ENCODE data around the gene PROZ.

PROZ gene

DNA sequence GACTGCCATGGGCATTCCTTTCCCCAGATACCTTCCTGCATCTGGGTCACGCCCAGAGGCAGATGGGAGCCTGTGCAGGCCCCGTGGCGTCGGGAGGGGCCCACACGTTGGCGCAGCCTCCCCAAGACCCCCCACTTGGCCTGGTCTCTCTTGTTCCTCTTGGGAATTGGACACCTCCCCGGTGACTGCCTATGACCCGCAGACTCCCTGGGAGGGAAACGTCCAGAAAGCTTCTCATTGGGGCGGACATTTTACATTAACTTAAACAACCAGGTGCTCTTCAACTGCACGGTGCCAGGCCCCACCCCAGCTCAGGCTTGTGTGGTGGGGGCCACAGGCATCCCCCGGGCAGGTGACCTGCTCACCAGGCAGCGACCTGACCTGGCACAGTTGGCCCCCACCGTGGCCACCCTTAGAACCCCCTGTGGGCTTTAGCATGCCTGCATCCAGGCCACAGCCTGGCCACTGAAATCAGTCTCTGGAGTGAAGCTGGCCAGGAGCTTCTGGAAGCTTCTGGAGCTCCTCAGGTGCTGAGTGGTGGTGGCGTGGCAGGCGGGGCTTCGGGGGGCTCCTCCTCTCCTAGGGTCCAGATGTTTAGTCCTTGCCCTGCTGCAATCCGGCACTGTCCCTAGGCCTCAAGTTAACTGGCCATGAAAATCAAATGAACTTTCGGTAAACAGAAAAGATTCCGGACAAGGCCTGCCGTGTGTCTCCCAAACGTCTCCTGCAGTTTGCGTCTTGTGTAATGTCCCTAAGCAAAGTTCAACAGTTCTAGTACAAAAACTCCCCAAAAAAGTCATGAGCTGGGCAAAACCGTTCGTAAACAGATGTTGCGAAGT, 8.5 kb upstream of the PROZ start:
- H3K4me3 ChIP-seq (ENCODE audit: low read depth, low read length), result no peak overlapping the region
- TF ChIP-seq, protein P1, sequence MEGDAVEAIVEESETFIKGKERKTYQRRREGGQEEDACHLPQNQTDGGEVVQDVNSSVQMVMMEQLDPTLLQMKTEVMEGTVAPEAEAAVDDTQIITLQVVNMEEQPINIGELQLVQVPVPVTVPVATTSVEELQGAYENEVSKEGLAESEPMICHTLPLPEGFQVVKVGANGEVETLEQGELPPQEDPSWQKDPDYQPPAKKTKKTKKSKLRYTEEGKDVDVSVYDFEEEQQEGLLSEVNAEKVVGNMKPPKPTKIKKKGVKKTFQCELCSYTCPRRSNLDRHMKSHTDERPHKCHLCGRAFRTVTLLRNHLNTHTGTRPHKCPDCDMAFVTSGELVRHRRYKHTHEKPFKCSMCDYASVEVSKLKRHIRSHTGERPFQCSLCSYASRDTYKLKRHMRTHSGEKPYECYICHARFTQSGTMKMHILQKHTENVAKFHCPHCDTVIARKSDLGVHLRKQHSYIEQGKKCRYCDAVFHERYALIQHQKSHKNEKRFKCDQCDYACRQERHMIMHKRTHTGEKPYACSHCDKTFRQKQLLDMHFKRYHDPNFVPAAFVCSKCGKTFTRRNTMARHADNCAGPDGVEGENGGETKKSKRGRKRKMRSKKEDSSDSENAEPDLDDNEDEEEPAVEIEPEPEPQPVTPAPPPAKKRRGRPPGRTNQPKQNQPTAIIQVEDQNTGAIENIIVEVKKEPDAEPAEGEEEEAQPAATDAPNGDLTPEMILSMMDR (IDR thresholded peaks at IDR 0.05; ENCODE audit: borderline replicate concordance, insufficient read depth, low read depth, low read length), result no peak

- no peak overlapping the region for H3K4me3 ChIP-seq (ENCODE audit: low read depth, low read length)
- TF ChIP-seq, protein P1 (IDR thresholded peaks at IDR 0.05; ENCODE audit: borderline replicate concordance, insufficient read depth, low read depth, low read length), result no peak
Observed at GRCh38 chr13:113150550-113151365, 7.7 kb upstream of the PROZ start.

DNA sequence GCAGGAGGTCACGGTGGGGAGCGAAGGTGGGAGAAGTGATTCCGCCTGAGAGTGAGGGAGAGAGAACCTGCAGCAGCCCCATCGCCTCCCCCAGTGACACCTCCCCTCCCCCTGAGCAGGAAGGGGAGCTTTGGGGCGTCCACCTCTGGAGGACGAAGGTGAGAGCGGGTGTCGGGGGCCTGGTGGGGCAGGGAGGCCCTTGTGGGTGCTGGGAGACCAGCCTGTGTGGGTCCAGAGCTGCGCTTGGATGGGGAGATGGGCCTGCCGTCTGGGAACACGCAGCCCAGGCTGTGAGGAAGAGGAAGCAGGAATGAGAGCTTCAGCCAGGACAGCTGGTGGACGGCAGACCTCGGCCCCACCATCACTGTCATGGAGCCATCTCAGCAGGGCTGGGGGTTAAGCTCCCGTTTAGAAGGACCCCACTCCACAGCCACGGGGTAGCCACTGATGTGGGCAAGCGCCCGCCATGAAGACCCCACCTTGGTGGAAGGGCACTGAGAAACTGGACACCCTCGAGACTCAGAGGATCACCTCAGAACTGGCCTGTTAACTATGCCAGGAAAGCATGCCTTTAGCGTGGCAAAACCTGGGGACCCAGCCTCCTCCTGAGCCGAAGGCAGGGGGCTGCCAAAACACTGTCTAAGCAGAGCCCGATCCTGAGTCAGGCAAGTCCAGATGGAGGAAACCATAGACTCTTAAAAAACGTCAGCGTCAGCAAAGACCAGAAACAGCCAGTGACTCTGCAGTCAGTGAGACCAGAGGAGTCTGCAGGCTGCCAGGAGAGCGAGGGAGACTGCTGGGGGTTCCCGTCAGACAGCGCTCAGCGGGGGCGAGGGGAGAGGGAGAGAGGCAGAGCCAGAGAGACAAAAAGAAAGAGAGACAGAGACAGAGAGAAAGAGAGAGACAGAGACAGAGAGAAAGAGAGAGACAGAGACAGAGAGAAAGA, 6.4 kb upstream of the PROZ start:
- TF ChIP-seq, protein P1 (IDR thresholded peaks at IDR 0.05; ENCODE audit: borderline replicate concordance, insufficient read depth, low read depth, low read length), result no peak
- no peak overlapping the region for H3K4me3 ChIP-seq (ENCODE audit: low read depth, low read length)

DNA sequence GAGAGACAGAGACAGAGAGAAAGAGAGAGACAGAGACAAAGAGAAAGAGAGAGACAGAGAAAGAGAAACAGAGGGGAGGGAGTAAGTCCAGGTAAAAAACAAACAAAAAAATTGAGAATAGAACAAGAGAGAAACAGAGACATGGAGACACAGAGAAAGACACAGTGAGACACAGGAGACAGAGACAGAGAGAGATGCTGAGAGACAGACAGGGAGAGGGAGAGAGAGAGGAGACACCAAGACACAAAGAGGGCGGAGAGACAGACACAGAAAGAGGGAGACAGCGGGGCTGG, 5.8 kb upstream of the PROZ start:
- H3K4me3 ChIP-seq (ENCODE audit: low read depth, low read length), result no peak overlapping the region
- TF ChIP-seq, protein P1 (IDR thresholded peaks at IDR 0.05; ENCODE audit: borderline replicate concordance, insufficient read depth, low read depth, low read length), result no peak

- peak overlapping the region; percentile 26 for H3K4me3 ChIP-seq (ENCODE audit: low read depth, low read length)
- TF ChIP-seq, protein P1 (IDR thresholded peaks at IDR 0.05; ENCODE audit: borderline replicate concordance, insufficient read depth, low read depth, low read length), result no peak
Observed at GRCh38 chr13:113152984-113153809, 5.3 kb upstream of the PROZ start.

Measured in GM12875 (cell line).